Measurements from ENCODE around the gene RAB17.
A peak's percentile ranks its signal among the peaks of the same experiment; 100 is the strongest.

Gene RAB17

GRCh38 chr2:237623428-237624403 is 33.2 kb upstream of the RAB17 start:
- H2BK120ac ChIP-seq (ENCODE audit: low read depth, low read length), result no peak overlapping the region

DNA sequence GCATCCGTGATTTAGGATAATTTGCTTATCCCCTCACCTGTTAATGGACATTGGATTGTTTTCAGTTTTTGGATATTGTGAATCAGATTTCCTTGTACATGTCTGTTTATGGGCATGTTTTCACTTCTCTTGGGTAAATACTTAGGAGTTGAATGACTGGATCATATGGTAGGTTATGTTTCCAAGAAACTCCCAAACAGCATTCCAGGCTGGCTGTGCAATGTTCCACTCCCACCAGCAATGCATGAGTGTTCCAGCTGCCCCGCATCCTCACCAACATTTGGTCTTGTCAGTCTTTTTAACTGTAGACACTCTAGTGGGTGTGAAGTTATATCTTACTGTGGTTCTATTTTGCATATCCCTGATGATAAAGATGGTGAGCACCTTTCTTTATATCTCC is 27.9 kb upstream of the RAB17 start:
- no peak overlapping the region for H3K4me3 ChIP-seq (ENCODE audit: insufficient read depth in 1 of 2, low read depth in 1 of 2, low read length in 2 of 2)
- WGBS, result 100% methylated on average over 1 of the region's 2 CpGs
- H3K4ac ChIP-seq (ENCODE audit: low read depth in 1 of 2, low read length in 2 of 2), result no peak overlapping the region
- H3K23ac ChIP-seq (ENCODE audit: low read length in 2 of 2), result no peak overlapping the region
- no peak overlapping the region for H2AFZ ChIP-seq (ENCODE audit: low read depth, low read length)
- H4K8ac ChIP-seq (ENCODE audit: low read length), result no peak overlapping the region
- H3K4me2 ChIP-seq (ENCODE audit: low read length, poor library complexity, severe bottlenecking), result no peak overlapping the region
- H2BK12ac ChIP-seq (ENCODE audit: low read length in 2 of 2), result peak overlapping the region in 1 of 2 experiments; percentile 31
- H3K9ac ChIP-seq (ENCODE audit: low read length), result peak overlapping the region; percentile 1
- H2BK5ac ChIP-seq (ENCODE audit: low read depth, low read length, poor library complexity, severe bottlenecking), result no peak overlapping the region
- no peak overlapping the region for H3K18ac ChIP-seq (ENCODE audit: low read depth in 1 of 2, low read length in 2 of 2)
- no peak overlapping the region for H4K91ac ChIP-seq (ENCODE audit: low read length)
- no peak overlapping the region for H2BK120ac ChIP-seq (ENCODE audit: low read depth, low read length)
- H2AK5ac ChIP-seq (ENCODE audit: low read length, severe bottlenecking), result no peak overlapping the region
- no peaks in the 10 kb centered on the region for H3K27me3 ChIP-seq (ENCODE audit: control insufficient read depth in 1 of 2, insufficient read depth in 1 of 2, low read length in 2 of 2)
- H2BK15ac ChIP-seq (ENCODE audit: low read depth, poor library complexity, severe bottlenecking), result no peak overlapping the region
- no peaks in the 10 kb centered on the region for H3K9me3 ChIP-seq (ENCODE audit: control insufficient read depth, low read length)
- no peaks in the 10 kb centered on the region for H3K79me1 ChIP-seq (replicated peaks; ENCODE audit: low read length, poor library complexity, severe bottlenecking)
- peak; percentile 63 for DNase-seq
- H3K27ac ChIP-seq (ENCODE audit: low read length, poor library complexity, severe bottlenecking), result no peak overlapping the region
- no peak overlapping the region for H3K14ac ChIP-seq (ENCODE audit: low read length in 2 of 2)
- peaks cover 13% of the 10 kb centered on the region for H3K4me1 ChIP-seq (ENCODE audit: control insufficient read depth, insufficient read depth, low read depth, low read length)
- H3K36me3 ChIP-seq (ENCODE audit: control insufficient read depth in 1 of 2, insufficient read depth in 2 of 2, low read depth in 1 of 2, low read length in 2 of 2), result no peaks in the 10 kb centered on the region

More at GRCh38 chr2:237623428-237624403, 33.2 kb upstream of the RAB17 start:
- H3K4ac ChIP-seq (ENCODE audit: low read depth in 1 of 2, low read length in 2 of 2), result no peak overlapping the region
- H3K4me2 ChIP-seq (ENCODE audit: low read length, poor library complexity, severe bottlenecking), result no peak overlapping the region
- no peaks in the 10 kb centered on the region for H3K9me3 ChIP-seq (ENCODE audit: control insufficient read depth, low read length)
- H3K27me3 ChIP-seq (ENCODE audit: control insufficient read depth in 1 of 2, insufficient read depth in 1 of 2, low read length in 2 of 2), result no peaks in the 10 kb centered on the region
- H3K18ac ChIP-seq (ENCODE audit: low read depth in 1 of 2, low read length in 2 of 2), result no peak overlapping the region
- H3K14ac ChIP-seq (ENCODE audit: low read length in 2 of 2), result no peak overlapping the region
- H4K8ac ChIP-seq (ENCODE audit: low read length), result no peak overlapping the region
- H4K91ac ChIP-seq (ENCODE audit: low read length), result peak overlapping the region; percentile 43
- DNase-seq, result no peak
- no peak overlapping the region for H3K27ac ChIP-seq (ENCODE audit: low read length, poor library complexity, severe bottlenecking)
- peak overlapping the region; percentile 19 for H3K9ac ChIP-seq (ENCODE audit: low read length)
- no peak overlapping the region for H2BK5ac ChIP-seq (ENCODE audit: low read depth, low read length, poor library complexity, severe bottlenecking)
- H3K23ac ChIP-seq (ENCODE audit: low read length in 2 of 2), result no peak overlapping the region
- H3K79me1 ChIP-seq (replicated peaks; ENCODE audit: low read length, poor library complexity, severe bottlenecking), result peaks cover 4% of the 10 kb centered on the region
- H3K36me3 ChIP-seq (ENCODE audit: control insufficient read depth in 1 of 2, insufficient read depth in 2 of 2, low read depth in 1 of 2, low read length in 2 of 2), result no peaks in the 10 kb centered on the region
- H3K4me3 ChIP-seq (ENCODE audit: insufficient read depth in 1 of 2, low read depth in 1 of 2, low read length in 2 of 2), result no peak overlapping the region
- no peak overlapping the region for H2AFZ ChIP-seq (ENCODE audit: low read depth, low read length)
- no peak overlapping the region for H2BK15ac ChIP-seq (ENCODE audit: low read depth, poor library complexity, severe bottlenecking)
- WGBS, result 89% methylated on average over 13 of the region's 13 CpGs
- no peak overlapping the region for H2BK12ac ChIP-seq (ENCODE audit: low read length in 2 of 2)
- H2AK5ac ChIP-seq (ENCODE audit: low read length, severe bottlenecking), result no peak overlapping the region
- H3K4me1 ChIP-seq (ENCODE audit: control insufficient read depth, insufficient read depth, low read depth, low read length), result peaks cover 6% of the 10 kb centered on the region

DNA sequence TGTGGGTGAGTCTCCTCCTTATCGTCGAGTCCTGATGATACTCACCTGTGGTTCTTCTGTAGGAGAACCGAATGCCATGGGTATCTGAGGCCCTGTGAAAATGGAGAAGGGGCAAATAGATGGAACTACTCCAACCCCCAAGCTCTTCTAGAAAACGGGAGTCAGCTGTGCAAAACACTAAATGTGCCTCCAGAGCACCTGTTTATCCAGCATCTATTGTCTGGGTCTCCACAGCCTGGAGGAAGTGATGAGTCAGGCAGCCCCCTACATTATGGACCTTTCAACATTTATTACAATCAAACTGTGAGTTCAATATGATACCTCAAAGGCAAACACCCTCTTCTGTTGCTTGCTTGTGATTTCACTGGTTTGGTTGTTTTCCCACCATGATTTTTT is 27.1 kb upstream of the RAB17 start:
- Histone ChIP-seq H3K79me1 (replicated peaks; ENCODE audit: low read length, poor library complexity, severe bottlenecking) (no peaks in the 10 kb centered on the region), H4K91ac (ENCODE audit: low read length) (peak overlapping the region; percentile 79), H3K18ac (ENCODE audit: low read depth in 1 of 2, low read length in 2 of 2) (peak overlapping the region in 1 of 2 experiments; percentile 52), H4K8ac (ENCODE audit: low read length) (no peak overlapping the region), H3K4me1 (ENCODE audit: control insufficient read depth, insufficient read depth, low read depth, low read length) (peaks cover 13% of the 10 kb centered on the region), H2BK15ac (ENCODE audit: low read depth, poor library complexity, severe bottlenecking) (no peak overlapping the region), H3K9ac (ENCODE audit: low read length) (peak overlapping the region; percentile 81), H3K23ac (ENCODE audit: low read length in 2 of 2) (no peak overlapping the region), H2BK12ac (ENCODE audit: low read length in 2 of 2) (peak overlapping the region; percentile 41 to 65), H3K36me3 (ENCODE audit: control insufficient read depth in 1 of 2, insufficient read depth in 2 of 2, low read depth in 1 of 2, low read length in 2 of 2) (no peaks in the 10 kb centered on the region), H3K14ac (ENCODE audit: low read length in 2 of 2) (no peak overlapping the region), H2AFZ (ENCODE audit: low read depth, low read length) (no peak overlapping the region), H3K27ac (ENCODE audit: low read length, poor library complexity, severe bottlenecking) (no peak overlapping the region), H2AK5ac (ENCODE audit: low read length, severe bottlenecking) (peak overlapping the region; percentile 17), H3K4me2 (ENCODE audit: low read length, poor library complexity, severe bottlenecking) (no peak overlapping the region), H3K27me3 (ENCODE audit: control insufficient read depth in 1 of 2, insufficient read depth in 1 of 2, low read length in 2 of 2) (no peaks in the 10 kb centered on the region), H3K9me3 (ENCODE audit: control insufficient read depth, low read length) (no peaks in the 10 kb centered on the region), H3K4ac (ENCODE audit: low read depth in 1 of 2, low read length in 2 of 2) (peak overlapping the region in 1 of 2 experiments; percentile 40), H2BK5ac (ENCODE audit: low read depth, low read length, poor library complexity, severe bottlenecking) (no peak overlapping the region), H3K4me3 (ENCODE audit: insufficient read depth in 1 of 2, low read depth in 1 of 2, low read length in 2 of 2) (peak overlapping the region in 1 of 2 experiments; percentile 1), H2BK120ac (ENCODE audit: low read depth, low read length) (peak overlapping the region; percentile 51)
- WGBS, result 72% methylated on average over 4 of the region's 4 CpGs
- DNase-seq, result no peak
